Activated CD4-positive, alpha-beta T cell treated with anti-CD3 and anti-CD28 coated beads, Interleukin-2, amount 10 ng/mL, durations not matched to agents 24 days and 14 days (primary cell): ENCODE results near the gene MAGI2. TPM values are rescaled to one million over a fixed set of nuclear protein-coding genes. Genes with fewer than 3 reads are reported as not detected.
"Not testable (repeated sequence)": the region's sequence is repeated elsewhere in the genome, so short reads cannot be mapped to it uniquely, and the experiment has no call there.

ENCODE experiments used
- DNase-seq: peaks from one replicate; pipeline ENCODE4 v3.0.0; 2022
- H3K27ac Mint-ChIP-seq: one replicate; pipeline ENCODE4 v1.8.0; 2022; ENCODE audit warnings: mild to moderate bottlenecking, mixed read lengths
- H3K27me3 Mint-ChIP-seq: one replicate; pipeline ENCODE4 v1.8.0; 2022; ENCODE audit warnings: mixed read lengths
- H3K36me3 Mint-ChIP-seq: one replicate; pipeline ENCODE4 v1.8.0; 2022; ENCODE audit warnings: low read depth, mild to moderate bottlenecking, mixed read lengths
- H3K4me1 Mint-ChIP-seq: one replicate; pipeline ENCODE4 v1.8.0; 2021; ENCODE audit warnings: mixed read lengths
- H3K4me3 Mint-ChIP-seq: one replicate; pipeline ENCODE4 v1.8.0; 2022; ENCODE audit warnings: mild to moderate bottlenecking, moderate library complexity, mixed read lengths
- H3K9me3 Mint-ChIP-seq: one replicate; pipeline ENCODE4 v1.8.0; 2021; ENCODE audit warnings: mixed read lengths
- intact Hi-C: fragments of 100-400 bp; cut with micrococcal nuclease; formaldehyde crosslinking; loops from one replicate; pipeline ENCODE4 v1.15.1; 2023
- total RNA-seq: library from RNA; stranded (reverse); gene quantifications from 2 replicates; pipeline ENCODE4 v1.2.3, GENCODE V29; 2022

MAGI2 gene
- total RNA-seq, 1 donor from 2014 or later: 0.12 TPM

GRCh38 chr7:78355834-78356233 is 1097.6 kb downstream of the MAGI2 start:
- Mint-ChIP-seq H3K4me1 (no peaks in the 10 kb centered on the region), H3K4me3 (no peak overlapping the region), H3K27me3 (no peaks in the 10 kb centered on the region), H3K9me3 (no peaks in the 10 kb centered on the region), H3K36me3 (no peaks in the 10 kb centered on the region), H3K27ac (no peak overlapping the region)
- DNase-seq: no peak
- intact Hi-C loops: no loop called here

GRCh38 chr7:78350926-78351325 is 1102.5 kb downstream of the MAGI2 start:
- intact Hi-C loops: no loop called here
- Mint-ChIP-seq H3K4me1 (no peaks in the 10 kb centered on the region), H3K27me3 (no peaks in the 10 kb centered on the region), H3K36me3 (no peaks in the 10 kb centered on the region), H3K4me3 (no peak overlapping the region), H3K9me3 (no peaks in the 10 kb centered on the region), H3K27ac (no peak overlapping the region)
- DNase-seq: no peak

- intact Hi-C loops: no loop called here
- no peak overlapping the region for H3K27ac Mint-ChIP-seq
- no peaks in the 10 kb centered on the region for H3K9me3 Mint-ChIP-seq
These were observed 1103.1 kb downstream of the MAGI2 start for GRCh38 chr7:78350391-78350790.

GRCh38 chr7:78346827-78347226 is 1106.6 kb downstream of the MAGI2 start:
- no peaks in the 10 kb centered on the region for H3K9me3 Mint-ChIP-seq
- H3K27ac Mint-ChIP-seq: no peak overlapping the region
- no peaks in the 10 kb centered on the region for H3K27me3 Mint-ChIP-seq
- H3K4me3 Mint-ChIP-seq: no peak overlapping the region
- DNase-seq: no peak
- H3K36me3 Mint-ChIP-seq: no peaks in the 10 kb centered on the region
- H3K4me1 Mint-ChIP-seq: no peaks in the 10 kb centered on the region
- intact Hi-C loops: no loop called here

More at GRCh38 chr7:78350391-78350790, 1103.1 kb downstream of the MAGI2 start:
- Mint-ChIP-seq H3K4me3 (no peak overlapping the region), H3K36me3 (no peaks in the 10 kb centered on the region), H3K27me3 (no peaks in the 10 kb centered on the region), H3K4me1 (no peaks in the 10 kb centered on the region)
- DNase-seq: no peak

- intact Hi-C loops: no loop called here
- Mint-ChIP-seq H3K4me1 (no peaks in the 10 kb centered on the region), H3K9me3 (no peaks in the 10 kb centered on the region), H3K27me3 (no peaks in the 10 kb centered on the region), H3K36me3 (no peaks in the 10 kb centered on the region), H3K4me3 (no peak overlapping the region), H3K27ac (no peak overlapping the region)
- DNase-seq: no peak
These were observed 1107.5 kb downstream of the MAGI2 start for GRCh38 chr7:78345979-78346378.

GRCh38 chr7:78345293-78345911 is 1108.1 kb downstream of the MAGI2 start:
- H3K9me3 Mint-ChIP-seq: no peaks in the 10 kb centered on the region
- H3K36me3 Mint-ChIP-seq: no peaks in the 10 kb centered on the region
- H3K4me1 Mint-ChIP-seq: no peaks in the 10 kb centered on the region
- no peak overlapping the region for H3K4me3 Mint-ChIP-seq
- no peak overlapping the region for H3K27ac Mint-ChIP-seq
- intact Hi-C loops: no loop called here
- DNase-seq: no peak
- H3K27me3 Mint-ChIP-seq: no peaks in the 10 kb centered on the region

GRCh38 chr7:78334426-78334825 is 1119.0 kb downstream of the MAGI2 start:
- Mint-ChIP-seq H3K9me3 (no peaks in the 10 kb centered on the region), H3K4me1 (no peaks in the 10 kb centered on the region), H3K4me3 (no peak overlapping the region), H3K36me3 (no peaks in the 10 kb centered on the region), H3K27ac (no peak overlapping the region), H3K27me3 (no peaks in the 10 kb centered on the region)
- no peak for DNase-seq
- intact Hi-C loops: no loop called here

GRCh38 chr7:78333530-78334425 is 1119.7 kb downstream of the MAGI2 start:
- intact Hi-C loops: no loop called here
- Mint-ChIP-seq H3K9me3 (no peaks in the 10 kb centered on the region), H3K27ac (no peak overlapping the region), H3K4me1 (no peaks in the 10 kb centered on the region), H3K4me3 (no peak overlapping the region), H3K36me3 (no peaks in the 10 kb centered on the region), H3K27me3 (no peaks in the 10 kb centered on the region)
- DNase-seq: no peak

- H3K36me3 Mint-ChIP-seq: no peaks in the 10 kb centered on the region
- no peaks in the 10 kb centered on the region for H3K27me3 Mint-ChIP-seq
- intact Hi-C loops: no loop called here
- H3K4me3 Mint-ChIP-seq: no peak overlapping the region
- DNase-seq: no peak
- no peaks in the 10 kb centered on the region for H3K9me3 Mint-ChIP-seq
- no peaks in the 10 kb centered on the region for H3K4me1 Mint-ChIP-seq
- H3K27ac Mint-ChIP-seq: no peak overlapping the region
These were observed 1124.3 kb downstream of the MAGI2 start for GRCh38 chr7:78329001-78329655.

GRCh38 chr7:78327718-78328117 is 1125.7 kb downstream of the MAGI2 start:
- Mint-ChIP-seq H3K27me3 (no peaks in the 10 kb centered on the region), H3K4me1 (no peaks in the 10 kb centered on the region), H3K9me3 (no peaks in the 10 kb centered on the region), H3K4me3 (no peak overlapping the region), H3K36me3 (no peaks in the 10 kb centered on the region), H3K27ac (no peak overlapping the region)
- intact Hi-C loops: no loop called here
- no peak for DNase-seq

GRCh38 chr7:78326876-78327275 is 1126.6 kb downstream of the MAGI2 start:
- Mint-ChIP-seq H3K27me3 (no peaks in the 10 kb centered on the region), H3K36me3 (no peaks in the 10 kb centered on the region), H3K9me3 (no peaks in the 10 kb centered on the region), H3K27ac (no peak overlapping the region), H3K4me3 (no peak overlapping the region), H3K4me1 (no peaks in the 10 kb centered on the region)
- DNase-seq: no peak
- intact Hi-C loops: no loop called here

GRCh38 chr7:78326189-78326588 is 1127.3 kb downstream of the MAGI2 start:
- no peaks in the 10 kb centered on the region for H3K36me3 Mint-ChIP-seq
- no peaks in the 10 kb centered on the region for H3K9me3 Mint-ChIP-seq
- H3K27ac Mint-ChIP-seq: no peak overlapping the region
- no peaks in the 10 kb centered on the region for H3K27me3 Mint-ChIP-seq
- H3K4me3 Mint-ChIP-seq: no peak overlapping the region
- intact Hi-C loops: no loop called here
- DNase-seq: no peak
- H3K4me1 Mint-ChIP-seq: no peaks in the 10 kb centered on the region

- intact Hi-C loops: no loop called here
- Mint-ChIP-seq H3K4me1 (no peaks in the 10 kb centered on the region), H3K27me3 (no peaks in the 10 kb centered on the region), H3K27ac (no peak overlapping the region), H3K4me3 (no peak overlapping the region), H3K36me3 (no peaks in the 10 kb centered on the region), H3K9me3 (no peaks in the 10 kb centered on the region)
- no peak for DNase-seq
These were observed 1130.3 kb downstream of the MAGI2 start for GRCh38 chr7:78323118-78323517.

GRCh38 chr7:78322231-78322630 is 1131.2 kb downstream of the MAGI2 start:
- H3K36me3 Mint-ChIP-seq, H3K4me1 Mint-ChIP-seq, H3K27ac Mint-ChIP-seq, H3K9me3 Mint-ChIP-seq, DNase-seq, H3K4me3 Mint-ChIP-seq, intact Hi-C loops, H3K27me3 Mint-ChIP-seq: not testable (repeated sequence)
